ENCODE results near the gene CALR. TPM values are rescaled to one million over a fixed set of nuclear protein-coding genes. Genes with fewer than 3 reads are reported as not detected.
A peak's percentile ranks its signal among the peaks of the same experiment; 100 is the strongest.

CALR gene
- total and polyA plus RNA-seq, 2 donors (not counting 1 experiment from before 2014, with no cell fraction given), result 1,447 to 2,757 TPM

GRCh38 chr19:12983542-12984142 lies 45.2 kb downstream of the CALR start:
- H3K4me3 ChIP-seq (replicated peaks in 1 of 4; ENCODE audit: control extremely low read depth in 1 of 4, insufficient read depth in 1 of 4, low read depth in 3 of 4, low read length in 4 of 4), result peak overlapping the region in 3 of 4 experiments; percentile 39 to 55 (median 54)
- peaks cover 11% of the 10 kb centered on the region for H3K4me1 ChIP-seq (ENCODE audit: control insufficient read depth, extremely low read depth, insufficient read depth, low read length)
- no peaks in the 10 kb centered on the region for H3K27me3 ChIP-seq (ENCODE audit: control insufficient read depth, insufficient read depth, low read length)
- no peaks in the 10 kb centered on the region for H4K20me1 ChIP-seq (ENCODE audit: control insufficient read depth, extremely low read depth, insufficient read depth, low read length)
- H3K27ac ChIP-seq (ENCODE audit: insufficient read depth, low read length), result no peak overlapping the region
- H3K9ac ChIP-seq (ENCODE audit: insufficient read depth, low read length), result peak overlapping the region; percentile 49
- H3K79me2 ChIP-seq (ENCODE audit: control insufficient read depth, insufficient read depth, low read length), result no peaks in the 10 kb centered on the region
- peak; percentile 63 to 73 for DNase-seq (ENCODE audit: low read depth in 2 of 2)
- no peaks in the 10 kb centered on the region for H3K36me3 ChIP-seq (ENCODE audit: control insufficient read depth, insufficient read depth, low read length)
- no peaks in the 10 kb centered on the region for H3K9me3 ChIP-seq (ENCODE audit: control insufficient read depth, insufficient read depth, low read depth, low read length)
- TF ChIP-seq, protein P1, sequence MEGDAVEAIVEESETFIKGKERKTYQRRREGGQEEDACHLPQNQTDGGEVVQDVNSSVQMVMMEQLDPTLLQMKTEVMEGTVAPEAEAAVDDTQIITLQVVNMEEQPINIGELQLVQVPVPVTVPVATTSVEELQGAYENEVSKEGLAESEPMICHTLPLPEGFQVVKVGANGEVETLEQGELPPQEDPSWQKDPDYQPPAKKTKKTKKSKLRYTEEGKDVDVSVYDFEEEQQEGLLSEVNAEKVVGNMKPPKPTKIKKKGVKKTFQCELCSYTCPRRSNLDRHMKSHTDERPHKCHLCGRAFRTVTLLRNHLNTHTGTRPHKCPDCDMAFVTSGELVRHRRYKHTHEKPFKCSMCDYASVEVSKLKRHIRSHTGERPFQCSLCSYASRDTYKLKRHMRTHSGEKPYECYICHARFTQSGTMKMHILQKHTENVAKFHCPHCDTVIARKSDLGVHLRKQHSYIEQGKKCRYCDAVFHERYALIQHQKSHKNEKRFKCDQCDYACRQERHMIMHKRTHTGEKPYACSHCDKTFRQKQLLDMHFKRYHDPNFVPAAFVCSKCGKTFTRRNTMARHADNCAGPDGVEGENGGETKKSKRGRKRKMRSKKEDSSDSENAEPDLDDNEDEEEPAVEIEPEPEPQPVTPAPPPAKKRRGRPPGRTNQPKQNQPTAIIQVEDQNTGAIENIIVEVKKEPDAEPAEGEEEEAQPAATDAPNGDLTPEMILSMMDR (conservative IDR thresholded peaks at IDR 0.05 in 1 of 2, IDR thresholded peaks at IDR 0.05 in 1 of 2; ENCODE audit: low read depth in 1 of 2, low read length in 2 of 2), result peak; percentile 54 to 73
- TF ChIP-seq EZH2 (IDR thresholded peaks at IDR 0.05; ENCODE audit: low read length, missing control alignments), result no peak
- H2AFZ ChIP-seq (ENCODE audit: low read length), result no peak overlapping the region
- H3K4me2 ChIP-seq (ENCODE audit: extremely low read depth, insufficient read depth, low read length), result peak overlapping the region; percentile 77

GRCh38 chr19:12984143-12984627 lies 45.8 kb downstream of the CALR start:
- Histone ChIP-seq H3K4me2 (ENCODE audit: extremely low read depth, insufficient read depth, low read length) (no peak overlapping the region), H3K4me1 (ENCODE audit: control insufficient read depth, extremely low read depth, insufficient read depth, low read length) (peaks cover 11% of the 10 kb centered on the region), H3K9me3 (ENCODE audit: control insufficient read depth, insufficient read depth, low read depth, low read length) (no peaks in the 10 kb centered on the region), H3K27ac (ENCODE audit: insufficient read depth, low read length) (no peak overlapping the region), H3K79me2 (ENCODE audit: control insufficient read depth, insufficient read depth, low read length) (no peaks in the 10 kb centered on the region), H3K9ac (ENCODE audit: insufficient read depth, low read length) (no peak overlapping the region), H2AFZ (ENCODE audit: low read length) (no peak overlapping the region), H3K36me3 (ENCODE audit: control insufficient read depth, insufficient read depth, low read length) (no peaks in the 10 kb centered on the region), H3K4me3 (replicated peaks in 1 of 4; ENCODE audit: control extremely low read depth in 1 of 4, insufficient read depth in 1 of 4, low read depth in 3 of 4, low read length in 4 of 4) (no peak overlapping the region), H3K27me3 (ENCODE audit: control insufficient read depth, insufficient read depth, low read length) (no peaks in the 10 kb centered on the region), H4K20me1 (ENCODE audit: control insufficient read depth, extremely low read depth, insufficient read depth, low read length) (no peaks in the 10 kb centered on the region)
- peak in 1 of 2 donors; percentile 45 for DNase-seq (ENCODE audit: low read depth in 2 of 2)
- no peak for TF ChIP-seq EZH2 (IDR thresholded peaks at IDR 0.05; ENCODE audit: low read length, missing control alignments)
- TF ChIP-seq, protein P1 (conservative IDR thresholded peaks at IDR 0.05 in 1 of 2, IDR thresholded peaks at IDR 0.05 in 1 of 2; ENCODE audit: low read depth in 1 of 2, low read length in 2 of 2), result no peak

DNA sequence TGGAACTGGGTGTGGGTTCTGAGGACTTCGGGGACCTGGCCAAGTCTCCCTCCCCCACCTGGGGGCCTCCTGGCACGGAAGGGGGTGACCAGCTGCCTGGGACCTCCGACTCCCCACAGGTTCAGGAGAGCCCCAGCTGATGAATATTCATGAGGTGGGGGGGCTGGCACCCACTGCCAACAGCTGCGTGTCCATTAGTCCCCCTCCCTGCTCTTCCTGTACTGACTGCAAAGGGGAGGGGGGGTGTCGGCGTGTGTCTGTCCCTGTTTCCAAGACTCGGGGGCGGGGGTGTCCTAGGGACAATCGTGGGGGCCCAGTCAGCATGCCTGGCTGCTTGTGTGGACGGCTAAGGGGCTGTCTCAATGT lies 46.3 kb downstream of the CALR start:
- H3K4me1 ChIP-seq (ENCODE audit: control insufficient read depth, extremely low read depth, insufficient read depth, low read length), result peaks cover 11% of the 10 kb centered on the region
- no peak overlapping the region for H3K4me2 ChIP-seq (ENCODE audit: extremely low read depth, insufficient read depth, low read length)
- H3K9ac ChIP-seq (ENCODE audit: insufficient read depth, low read length), result no peak overlapping the region
- no peak overlapping the region for H3K27ac ChIP-seq (ENCODE audit: insufficient read depth, low read length)
- H3K79me2 ChIP-seq (ENCODE audit: control insufficient read depth, insufficient read depth, low read length), result no peaks in the 10 kb centered on the region
- no peaks in the 10 kb centered on the region for H3K36me3 ChIP-seq (ENCODE audit: control insufficient read depth, insufficient read depth, low read length)
- no peaks in the 10 kb centered on the region for H4K20me1 ChIP-seq (ENCODE audit: control insufficient read depth, extremely low read depth, insufficient read depth, low read length)
- TF ChIP-seq EZH2 (IDR thresholded peaks at IDR 0.05; ENCODE audit: low read length, missing control alignments), result no peak
- TF ChIP-seq, protein P1 (conservative IDR thresholded peaks at IDR 0.05 in 1 of 2, IDR thresholded peaks at IDR 0.05 in 1 of 2; ENCODE audit: low read depth in 1 of 2, low read length in 2 of 2), result no peak
- H3K27me3 ChIP-seq (ENCODE audit: control insufficient read depth, insufficient read depth, low read length), result no peaks in the 10 kb centered on the region
- no peak overlapping the region for H3K4me3 ChIP-seq (replicated peaks in 1 of 4; ENCODE audit: control extremely low read depth in 1 of 4, insufficient read depth in 1 of 4, low read depth in 3 of 4, low read length in 4 of 4)
- H3K9me3 ChIP-seq (ENCODE audit: control insufficient read depth, insufficient read depth, low read depth, low read length), result no peaks in the 10 kb centered on the region
- no peak for DNase-seq (ENCODE audit: low read depth in 2 of 2)
- no peak overlapping the region for H2AFZ ChIP-seq (ENCODE audit: low read length)

All from fibroblast of lung (primary cell).